ENCODE results near the gene TMEM187. TPM values are rescaled to one million over a fixed set of nuclear protein-coding genes. Genes with fewer than 3 reads are reported as not detected.

TMEM187 gene
- total RNA-seq, 1 donor from 2014 or later, result 19.2 TPM

DNA sequence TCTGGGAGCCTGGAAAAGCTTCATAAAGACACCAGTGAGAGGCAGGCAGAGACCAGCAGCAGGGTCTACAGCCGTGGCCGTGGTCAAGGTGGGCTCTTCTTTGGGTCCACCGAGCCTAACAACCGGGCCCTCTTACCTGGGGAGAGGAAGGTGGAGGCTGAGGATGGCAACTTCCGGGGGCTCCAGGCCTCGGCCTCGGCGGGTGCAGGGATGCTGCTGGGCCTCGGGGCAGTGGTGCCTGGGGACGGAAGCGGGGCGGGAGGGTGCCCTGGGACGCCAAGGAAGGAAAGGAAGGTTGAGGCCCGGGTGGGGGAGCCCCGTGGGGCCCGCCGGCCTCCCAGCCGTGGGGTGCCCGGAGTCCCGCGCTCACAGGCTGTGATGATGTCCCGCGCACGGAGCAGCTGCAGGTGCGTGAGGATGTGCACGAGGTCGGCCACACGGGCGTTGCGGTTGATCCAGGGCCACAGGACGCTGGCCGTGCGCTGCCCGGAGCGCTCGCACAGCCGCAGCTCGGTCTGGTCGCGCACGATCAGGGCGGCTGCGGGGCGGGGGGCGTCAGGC lies 46.6 kb downstream of the TMEM187 start:
- DNase-seq (ENCODE audit: extremely low spot score, unreplicated experiment), result no peak
- Mint-ChIP-seq H3K27ac (ENCODE audit: unreplicated experiment) (peak overlapping the region; percentile 85), H3K9me3 (ENCODE audit: unreplicated experiment) (no peaks in the 10 kb centered on the region), H3K4me3 (ENCODE audit: unreplicated experiment) (peak overlapping the region; percentile 76), H3K4me1 (ENCODE audit: unreplicated experiment) (peaks cover 9% of the 10 kb centered on the region), H3K36me3 (ENCODE audit: unreplicated experiment) (peaks cover 3% of the 10 kb centered on the region), H3K27me3 (ENCODE audit: unreplicated experiment) (no peaks in the 10 kb centered on the region)
- TF ChIP-seq, protein P1, sequence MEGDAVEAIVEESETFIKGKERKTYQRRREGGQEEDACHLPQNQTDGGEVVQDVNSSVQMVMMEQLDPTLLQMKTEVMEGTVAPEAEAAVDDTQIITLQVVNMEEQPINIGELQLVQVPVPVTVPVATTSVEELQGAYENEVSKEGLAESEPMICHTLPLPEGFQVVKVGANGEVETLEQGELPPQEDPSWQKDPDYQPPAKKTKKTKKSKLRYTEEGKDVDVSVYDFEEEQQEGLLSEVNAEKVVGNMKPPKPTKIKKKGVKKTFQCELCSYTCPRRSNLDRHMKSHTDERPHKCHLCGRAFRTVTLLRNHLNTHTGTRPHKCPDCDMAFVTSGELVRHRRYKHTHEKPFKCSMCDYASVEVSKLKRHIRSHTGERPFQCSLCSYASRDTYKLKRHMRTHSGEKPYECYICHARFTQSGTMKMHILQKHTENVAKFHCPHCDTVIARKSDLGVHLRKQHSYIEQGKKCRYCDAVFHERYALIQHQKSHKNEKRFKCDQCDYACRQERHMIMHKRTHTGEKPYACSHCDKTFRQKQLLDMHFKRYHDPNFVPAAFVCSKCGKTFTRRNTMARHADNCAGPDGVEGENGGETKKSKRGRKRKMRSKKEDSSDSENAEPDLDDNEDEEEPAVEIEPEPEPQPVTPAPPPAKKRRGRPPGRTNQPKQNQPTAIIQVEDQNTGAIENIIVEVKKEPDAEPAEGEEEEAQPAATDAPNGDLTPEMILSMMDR (IDR thresholded peaks at IDR 0.05), result no peak

DNA sequence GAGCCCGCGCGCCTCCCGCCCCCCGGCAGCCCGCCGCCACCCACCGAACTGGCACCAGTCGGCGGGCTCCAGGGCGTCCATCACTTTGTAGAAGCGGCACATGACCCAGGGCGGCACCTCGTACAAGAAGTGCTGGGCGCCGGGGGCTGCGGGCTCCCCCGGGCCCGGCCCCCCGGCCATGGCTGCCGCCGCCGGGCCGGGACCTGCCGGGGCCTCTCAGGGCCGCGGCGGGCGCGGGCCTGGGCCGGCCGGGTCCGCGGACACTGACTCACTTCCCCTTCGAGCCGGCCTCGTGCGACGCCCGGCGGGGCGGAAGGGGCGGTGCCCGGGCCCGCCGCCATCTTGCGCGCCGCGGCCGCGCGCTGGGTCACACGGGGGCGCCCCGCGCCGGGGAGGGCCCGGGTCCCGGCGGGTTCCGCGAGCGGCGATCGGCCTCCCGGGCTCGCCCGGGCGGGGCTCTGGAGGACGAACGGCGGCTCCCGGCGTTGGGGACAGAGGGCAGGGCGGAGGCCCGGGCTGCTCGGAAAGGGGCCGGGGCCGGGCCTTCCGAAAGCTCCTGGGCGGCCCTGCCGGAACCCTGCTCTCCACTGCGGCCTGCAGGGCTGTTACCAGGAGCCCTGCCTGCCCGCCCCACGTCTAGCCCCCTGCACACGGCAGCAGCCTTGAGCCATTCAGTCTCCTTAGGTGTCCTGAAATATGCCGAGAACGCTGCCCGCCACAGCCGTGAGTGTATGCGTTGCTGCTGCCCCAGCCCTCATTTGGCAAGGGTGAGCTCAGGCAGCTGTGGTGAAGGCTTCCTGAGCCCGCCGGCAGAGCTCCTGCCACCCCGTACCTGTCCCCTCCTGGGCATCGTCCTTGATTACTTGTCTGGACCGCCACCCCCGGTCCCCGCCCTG lies 47.3 kb downstream of the TMEM187 start, which contains the start of gene IRAK1:
Gene IRAK1 (minus strand): TSS at position 270 of the 896 bp plus-strand sequence. CDS start 90 bp downstream, at position 180.
- peak within 1 kb of the TSS; percentile 85 for H3K27ac Mint-ChIP-seq (ENCODE audit: unreplicated experiment)
- H3K36me3 Mint-ChIP-seq (ENCODE audit: unreplicated experiment), result peaks cover 3% of the 10 kb centered on the region
- peak within 1 kb of the TSS; percentile 76 for H3K4me3 Mint-ChIP-seq (ENCODE audit: unreplicated experiment)
- peaks cover 9% of the 10 kb centered on the region for H3K4me1 Mint-ChIP-seq (ENCODE audit: unreplicated experiment)
- H3K9me3 Mint-ChIP-seq (ENCODE audit: unreplicated experiment), result no peaks in the 10 kb centered on the region
- H3K27me3 Mint-ChIP-seq (ENCODE audit: unreplicated experiment), result no peaks in the 10 kb centered on the region
- TF ChIP-seq, protein P1 (IDR thresholded peaks at IDR 0.05), result no peak
- DNase-seq (ENCODE audit: extremely low spot score, unreplicated experiment), result no peak

DNA sequence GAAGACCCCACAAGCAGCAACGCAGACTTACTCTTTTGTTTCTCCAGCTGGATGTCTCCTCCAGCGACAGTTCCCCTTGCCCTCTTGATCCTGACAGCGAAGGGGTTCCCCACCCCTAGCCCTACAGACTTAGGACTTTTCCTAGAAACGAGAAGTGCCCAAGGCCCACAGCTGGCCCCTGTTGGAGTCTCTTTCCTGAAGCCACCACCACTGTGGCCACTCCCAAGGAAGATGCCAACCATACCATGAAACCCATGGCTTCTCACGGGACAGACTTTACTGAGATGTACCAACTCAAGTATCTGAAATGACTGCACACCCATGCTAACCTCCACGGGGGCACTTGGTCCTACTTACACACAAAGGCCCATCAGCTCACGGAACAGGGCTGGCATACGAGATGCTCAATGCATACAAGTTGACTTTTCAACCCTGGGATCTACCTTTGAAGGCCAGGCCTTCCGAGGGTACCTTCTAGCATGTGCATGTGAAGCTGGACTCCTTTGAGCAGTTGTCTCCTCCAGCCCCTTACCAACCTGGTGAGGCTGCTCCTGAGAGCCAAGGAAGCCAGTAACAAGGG lies 48.1 kb downstream of the TMEM187 start:
- DNase-seq (ENCODE audit: extremely low spot score, unreplicated experiment), result no peak
- H3K27me3 Mint-ChIP-seq (ENCODE audit: unreplicated experiment), result no peaks in the 10 kb centered on the region
- peaks cover 3% of the 10 kb centered on the region for H3K36me3 Mint-ChIP-seq (ENCODE audit: unreplicated experiment)
- H3K27ac Mint-ChIP-seq (ENCODE audit: unreplicated experiment), result peak overlapping the region; percentile 85
- peak overlapping the region; percentile 70 for H3K4me3 Mint-ChIP-seq (ENCODE audit: unreplicated experiment)
- H3K9me3 Mint-ChIP-seq (ENCODE audit: unreplicated experiment), result no peaks in the 10 kb centered on the region
- TF ChIP-seq, protein P1 (IDR thresholded peaks at IDR 0.05), result no peak
- H3K4me1 Mint-ChIP-seq (ENCODE audit: unreplicated experiment), result peaks cover 9% of the 10 kb centered on the region

DNA sequence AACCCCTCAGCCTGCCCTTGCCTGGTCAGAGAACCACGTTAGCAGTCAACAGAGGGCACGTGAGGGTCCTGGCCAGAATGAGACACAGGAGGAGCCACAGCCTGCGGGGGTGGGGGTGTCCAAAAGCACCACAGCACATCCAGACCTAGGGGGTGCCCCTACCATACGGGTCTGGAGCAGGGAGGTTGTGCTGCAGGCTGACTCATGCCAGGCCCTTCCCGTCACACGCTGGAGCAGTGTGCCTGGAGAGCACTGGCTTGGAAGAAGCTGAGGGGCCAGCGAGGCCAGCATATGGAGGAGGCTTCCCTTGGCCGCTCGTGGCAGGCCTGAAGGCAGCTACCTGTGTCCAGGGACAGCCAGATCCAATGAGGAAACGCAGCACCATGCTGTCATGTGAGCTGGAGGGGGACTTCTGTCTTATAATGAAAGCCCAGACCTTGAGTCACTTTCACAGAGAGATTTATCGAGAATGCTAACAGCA lies 48.6 kb downstream of the TMEM187 start:
- no peak for DNase-seq (ENCODE audit: extremely low spot score, unreplicated experiment)
- TF ChIP-seq, protein P1 (IDR thresholded peaks at IDR 0.05), result no peak
- Mint-ChIP-seq H3K36me3 (ENCODE audit: unreplicated experiment) (no peaks in the 10 kb centered on the region), H3K27ac (ENCODE audit: unreplicated experiment) (peak overlapping the region; percentile 71), H3K4me1 (ENCODE audit: unreplicated experiment) (peaks cover 10% of the 10 kb centered on the region), H3K4me3 (ENCODE audit: unreplicated experiment) (no peak overlapping the region), H3K27me3 (ENCODE audit: unreplicated experiment) (no peaks in the 10 kb centered on the region), H3K9me3 (ENCODE audit: unreplicated experiment) (no peaks in the 10 kb centered on the region)

DNA sequence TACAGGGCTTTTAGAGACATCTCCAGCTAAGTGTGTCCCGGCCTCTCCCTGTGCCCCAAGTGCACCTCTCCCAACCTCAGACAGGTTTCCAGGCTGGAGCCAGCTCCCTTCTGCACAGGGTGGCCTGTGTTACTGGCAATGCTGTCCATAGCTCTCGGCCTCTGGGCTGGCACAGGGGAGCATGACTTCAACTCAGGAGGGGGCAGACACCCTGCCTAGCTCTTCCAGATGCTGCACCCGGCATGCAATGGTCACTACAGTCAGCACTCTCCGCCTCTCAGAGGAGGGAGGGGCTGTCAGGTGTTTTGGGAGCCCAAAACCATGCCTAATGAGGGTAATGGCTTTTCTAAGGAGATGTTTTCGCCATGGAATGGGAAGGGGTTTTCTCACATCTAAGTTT lies 49.6 kb downstream of the TMEM187 start:
- Mint-ChIP-seq H3K27ac (ENCODE audit: unreplicated experiment) (no peak overlapping the region), H3K27me3 (ENCODE audit: unreplicated experiment) (no peaks in the 10 kb centered on the region), H3K4me3 (ENCODE audit: unreplicated experiment) (no peak overlapping the region), H3K36me3 (ENCODE audit: unreplicated experiment) (no peaks in the 10 kb centered on the region), H3K9me3 (ENCODE audit: unreplicated experiment) (no peaks in the 10 kb centered on the region), H3K4me1 (ENCODE audit: unreplicated experiment) (peaks cover 10% of the 10 kb centered on the region)
- TF ChIP-seq, protein P1 (IDR thresholded peaks at IDR 0.05), result no peak
- DNase-seq (ENCODE audit: extremely low spot score, unreplicated experiment), result no peak

Measured in osteocyte (in vitro differentiated cells).